K562 (cell line): ENCODE data around the gene SNPH. TPM values are rescaled to one million over a fixed set of nuclear protein-coding genes. Genes with fewer than 3 reads are reported as not detected.

ENCODE experiments used
- ATAC-seq: fragments of 200-7000 bp; cut with Tn5 transposase; 3 replicates; pipeline ENCODE4 v1.9.1; 2020; ENCODE audit warnings: moderate library complexity
- BruUV-seq: library from RNA; stranded (reverse); fragments of 400-500 nt; replicated peaks from 2 replicates; lab custom pipeline; 2021; lab: Mats Ljungman, UMichigan
- CTCF ChIA-PET: fragments of 300-600 bp; formaldehyde crosslinking; extraction: SDS; loops from one replicate; lab custom pipeline; 2021; ENCODE audit warnings: low intra/inter-chr PET ratio; lab: Yijun Ruan, JAX
- POLR2A ChIA-PET: fragments of 300-600, 350-650 bp; sonication (Branson Sonifier 250); formaldehyde crosslinking; extraction: SDS; loops from one replicate; lab custom pipeline; 2021; ENCODE audit warnings: antibody characterized with exemption, inconsistent platforms; lab: Yijun Ruan, JAX
- DNase-seq, 4 experiments: peaks; one replicate each; pipeline versions ENCODE4 v3.0.0 to v3.0.0-alpha.2; 2011 to 2018; ENCODE audit warnings: low spot score in 3 of 4, mixed read lengths in 3 of 4; ENCODE audit errors: extremely low read depth in 1 of 4
- FAIRE-seq: peaks from 2 replicates; lab custom pipeline; 2011; peaks lifted over from hg19 to GRCh38; lab: Jason Lieb, UNC
- H2AFZ ChIP-seq: 2 replicates; pipeline ENCODE4 v1.6.0; 2011; ENCODE audit warnings: low read depth, low read length, control low read depth, inconsistent platforms
- H3K27ac ChIP-seq: fragments of 200-600 bp; 3 replicates; pipeline ENCODE4 v1.8.0; 2011; ENCODE audit warnings: low read depth, mild to moderate bottlenecking, control low read depth, inconsistent platforms, low read length, moderate library complexity, mixed read lengths; ENCODE audit errors: extremely low read depth
- H3K27me3 ChIP-seq, 2 experiments: fragments of 300-600 bp in 1 of 2; 2 replicates in 1 of 2; 3 replicates in 1 of 2; pipeline versions ENCODE4 v1.6.0 to v1.8.0; 2011; ENCODE audit warnings: inconsistent platforms in 2 of 2, low read length in 2 of 2, mild to moderate bottlenecking in 1 of 2, mixed read lengths in 1 of 2, moderate library complexity in 1 of 2; ENCODE audit not compliant: control insufficient read depth in 2 of 2, insufficient read depth in 2 of 2
- H3K36me3 ChIP-seq: fragments of 300-600 bp; 3 replicates; pipeline ENCODE4 v1.8.0; 2011; ENCODE audit warnings: mild to moderate bottlenecking, low read length, inconsistent platforms; ENCODE audit not compliant: control insufficient read depth, insufficient read depth
- H3K4me1 ChIP-seq, 2 experiments: fragments of 200-600 bp in 1 of 2; replicated peaks in 1 of 2; 2 replicates in 1 of 2; 3 replicates in 1 of 2; pipeline versions ENCODE4 v1.5.1 to v1.8.0; 2011; ENCODE audit warnings: inconsistent platforms in 2 of 2, low read length in 2 of 2, mild to moderate bottlenecking in 1 of 2, mixed read lengths in 1 of 2, moderate library complexity in 1 of 2; ENCODE audit not compliant: control insufficient read depth in 2 of 2, insufficient read depth in 2 of 2
- H3K4me2 ChIP-seq: 2 replicates; pipeline ENCODE4 v1.6.1; 2011; ENCODE audit warnings: low read length, control low read depth, inconsistent platforms, mixed read lengths; ENCODE audit not compliant: insufficient read depth
- H3K4me3 ChIP-seq: fragments of 200-600 bp; sonication (generic), shearing (Covaris generic); 2 replicates; pipeline ENCODE4 v1.5.1; 2016; ENCODE audit warnings: control low read depth, inconsistent platforms
- H3K79me2 ChIP-seq: fragments of 200-600 bp; 3 replicates; pipeline ENCODE4 v1.8.0; 2011; ENCODE audit warnings: low read length, inconsistent platforms; ENCODE audit not compliant: control insufficient read depth, insufficient read depth
- H3K9ac ChIP-seq, 2 experiments: 2 replicates each; pipeline versions ENCODE4 v1.6.0 to v1.6.1; 2011; ENCODE audit warnings: low read depth in 2 of 2, low read length in 2 of 2, control low read depth in 1 of 2, inconsistent platforms in 1 of 2, mild to moderate bottlenecking in 1 of 2, mixed read lengths in 1 of 2; ENCODE audit not compliant: insufficient read depth in 1 of 2
- H3K9me1 ChIP-seq: one replicate; pipeline ENCODE4 v1.6.0; 2011; ENCODE audit warnings: inconsistent platforms, mild to moderate bottlenecking, low read length, moderate library complexity; ENCODE audit not compliant: control insufficient read depth, insufficient read depth
- H3K9me3 ChIP-seq: replicated peaks from 2 replicates; pipeline ENCODE4 v1.5.1; 2011; ENCODE audit warnings: low read depth, low read length, inconsistent platforms; ENCODE audit not compliant: control insufficient read depth, insufficient read depth
- H4K20me1 ChIP-seq: replicated peaks from 2 replicates; pipeline ENCODE4 v1.6.1; 2011; ENCODE audit warnings: low read length, inconsistent platforms, mixed read lengths; ENCODE audit not compliant: control insufficient read depth, insufficient read depth
- ADNP ChIP-seq: fragments of 200-800 bp; sonication (Bioruptor generic); IDR thresholded peaks from 2 replicates; pipeline ENCODE4 v1.6.1; 2016; ENCODE audit warnings: missing genetic modification characterization, missing compliant biosample characterization
- ATF7 ChIP-seq: fragments of 450-650 bp; IDR thresholded peaks from 2 replicates; pipeline ENCODE4 v1.7.1; 2014; ENCODE audit warnings: mild to moderate bottlenecking, moderate library complexity
- CBFA2T3 ChIP-seq: fragments of 450-650 bp; IDR thresholded peaks from 2 replicates; pipeline ENCODE4 v1.6.1; 2017
- SMAD2 ChIP-seq: fragments of 150-350 bp; IDR thresholded peaks from 2 replicates; pipeline ENCODE4 v1.6.1; 2014; ENCODE audit warnings: low read depth, mild to moderate bottlenecking, low read length
- WGBS: fragments of 100-300 bp; shearing (Covaris generic); methylation state at CpG from one replicate; pipeline ENCODE4 v1.1.6; 2016; ENCODE audit warnings: low coverage, mixed read lengths; ENCODE audit not compliant: insufficient coverage; ENCODE audit errors: missing lambda C conversion rate; 5-methylcytosine and 5-hydroxymethylcytosine counted together
- in situ Hi-C: fragments of 300-500 bp; cut with MboI; formaldehyde crosslinking; loops from 4 replicates; pipeline ENCODE4 v1.15.0; 2018; ENCODE audit warnings: inconsistent platforms, mixed read lengths
- intact Hi-C: fragments of 100-400 bp; cut with micrococcal nuclease; formaldehyde crosslinking; loops from 2 replicates; pipeline ENCODE4 v1.14.2; 2022
- polyA plus RNA-seq, 8 experiments: library from polyadenylated mRNA; depleted of rRNA in 4 of 8; stranded (reverse) in 5 of 8; unstranded in 3 of 8; fragments of >200 nt; fragmentation: Nextera tagmentation in 2 of 8; fragmentation: Illumina TruSeq in 1 of 8; extraction: Ambion mirVana in 2 of 8; extraction: Trizol in 1 of 8; gene quantifications; 2 replicates each; pipeline versions ENCODE4 v1.2.1 to v1.2.3, GENCODE V29; 2011 to 2014; ENCODE audit warnings: inconsistent platforms in 1 of 8, missing spikeins in 1 of 8
- total RNA-seq, 7 experiments: library from RNA; depleted of rRNA in 6 of 7; stranded (reverse); fragments of >200 nt in 6 of 7; fragmentation: Illumina TruSeq in 2 of 7; extraction: Trizol in 2 of 7; gene quantifications; 2 replicates each; pipeline versions ENCODE4 v1.2.1 to v1.2.3, GENCODE V29; 2011 to 2021; ENCODE audit warnings: low replicate concordance in 1 of 7
- TF ChIP-seq, protein P1 (sequence below): fragments of 150-350 bp; conservative IDR thresholded peaks from 2 replicates; pipeline ENCODE4 v1.6.1; 2014; ENCODE audit warnings: low read length
- TF ChIP-seq, protein P2 (sequence below): fragments of 250-450 bp; sonication (Bioruptor Pico); IDR thresholded peaks from 2 replicates; pipeline ENCODE4 v1.4.0; 2020; ENCODE audit warnings: mild to moderate bottlenecking, moderate library complexity, borderline replicate concordance

Gene SNPH
- total and polyA plus RNA-seq, 9 of the 15 experiments (the other 6 are each of a cell fraction or from before 2014, with no cell fraction given) = 0.03 to 4.2 (median 1.4) TPM

DNA sequence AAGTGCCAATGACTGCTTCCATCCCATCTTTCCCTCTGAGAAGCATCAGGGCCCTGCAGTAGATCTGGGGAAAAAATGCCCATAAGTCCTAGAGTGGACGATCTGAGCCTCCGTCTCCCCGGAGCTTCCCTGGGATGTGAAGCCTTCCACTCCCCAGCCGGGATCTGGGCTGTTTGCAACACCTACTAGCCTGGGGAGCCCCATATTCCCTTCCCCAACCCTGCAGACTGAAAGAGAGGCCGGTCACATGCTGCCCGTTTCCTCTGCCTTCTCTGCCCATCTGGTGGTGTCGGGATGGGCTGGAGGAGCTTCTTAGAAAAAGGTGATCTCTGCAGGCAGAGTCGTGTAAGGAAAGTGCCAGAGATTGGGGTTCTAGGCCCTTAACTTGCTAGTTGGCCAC is 1.1 kb downstream of the SNPH start:
- peaks cover 9% of the 10 kb centered on the region; the same call in 1 of the 2 replicates for H3K9me3 ChIP-seq
- H3K4me3 ChIP-seq = peak overlapping the region; percentile 55; the same call in 1 of the 2 replicates
- FAIRE-seq = no peak
- no peak for ATAC-seq
- H3K9ac ChIP-seq = peak overlapping the region in 1 of 2 experiments; percentile 33; a peak in 1 of 4 replicates
- BruUV-seq = no TSS peak
- H4K20me1 ChIP-seq = no peaks in the 10 kb centered on the region
- H3K4me2 ChIP-seq = peak overlapping the region; percentile 64
- H3K9me1 ChIP-seq = no peaks in the 10 kb centered on the region
- ChIA-PET POLR2A (interaction anchor here (2.5 kb wide), 1 partner anchor 13 kb away, joined by 8 read pairs; no protein-coding TSS in a partner anchor), CTCF (no interaction called here)
- H3K27ac ChIP-seq = no peak overlapping the region
- in situ Hi-C loops = no loop called here
- intact Hi-C loops = no loop called here
- no peaks in the 10 kb centered on the region; the same call in 2 of the 3 replicates for H3K79me2 ChIP-seq
- H3K36me3 ChIP-seq = no peaks in the 10 kb centered on the region; the same call in 2 of the 3 replicates
- DNase-seq = no peak
- H2AFZ ChIP-seq = no peak overlapping the region
- H3K27me3 ChIP-seq = no peaks in the 10 kb centered on the region
- peaks cover 12 to 46% of the 10 kb centered on the region in 2 experiments for H3K4me1 ChIP-seq
- 77% methylated on average over 6 of the region's 8 CpGs for WGBS
- TF ChIP-seq ATF7 = no peak
- TF ChIP-seq, protein P1, sequence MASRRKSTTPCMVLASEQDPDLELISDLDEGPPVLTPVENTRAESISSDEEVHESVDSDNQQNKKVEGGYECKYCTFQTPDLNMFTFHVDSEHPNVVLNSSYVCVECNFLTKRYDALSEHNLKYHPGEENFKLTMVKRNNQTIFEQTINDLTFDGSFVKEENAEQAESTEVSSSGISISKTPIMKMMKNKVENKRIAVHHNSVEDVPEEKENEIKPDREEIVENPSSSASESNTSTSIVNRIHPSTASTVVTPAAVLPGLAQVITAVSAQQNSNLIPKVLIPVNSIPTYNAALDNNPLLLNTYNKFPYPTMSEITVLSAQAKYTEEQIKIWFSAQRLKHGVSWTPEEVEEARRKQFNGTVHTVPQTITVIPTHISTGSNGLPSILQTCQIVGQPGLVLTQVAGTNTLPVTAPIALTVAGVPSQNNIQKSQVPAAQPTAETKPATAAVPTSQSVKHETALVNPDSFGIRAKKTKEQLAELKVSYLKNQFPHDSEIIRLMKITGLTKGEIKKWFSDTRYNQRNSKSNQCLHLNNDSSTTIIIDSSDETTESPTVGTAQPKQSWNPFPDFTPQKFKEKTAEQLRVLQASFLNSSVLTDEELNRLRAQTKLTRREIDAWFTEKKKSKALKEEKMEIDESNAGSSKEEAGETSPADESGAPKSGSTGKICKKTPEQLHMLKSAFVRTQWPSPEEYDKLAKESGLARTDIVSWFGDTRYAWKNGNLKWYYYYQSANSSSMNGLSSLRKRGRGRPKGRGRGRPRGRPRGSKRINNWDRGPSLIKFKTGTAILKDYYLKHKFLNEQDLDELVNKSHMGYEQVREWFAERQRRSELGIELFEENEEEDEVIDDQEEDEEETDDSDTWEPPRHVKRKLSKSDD = no peak
- no peak for TF ChIP-seq CBFA2T3
- no peak for TF ChIP-seq SMAD2
- TF ChIP-seq, protein P2, sequence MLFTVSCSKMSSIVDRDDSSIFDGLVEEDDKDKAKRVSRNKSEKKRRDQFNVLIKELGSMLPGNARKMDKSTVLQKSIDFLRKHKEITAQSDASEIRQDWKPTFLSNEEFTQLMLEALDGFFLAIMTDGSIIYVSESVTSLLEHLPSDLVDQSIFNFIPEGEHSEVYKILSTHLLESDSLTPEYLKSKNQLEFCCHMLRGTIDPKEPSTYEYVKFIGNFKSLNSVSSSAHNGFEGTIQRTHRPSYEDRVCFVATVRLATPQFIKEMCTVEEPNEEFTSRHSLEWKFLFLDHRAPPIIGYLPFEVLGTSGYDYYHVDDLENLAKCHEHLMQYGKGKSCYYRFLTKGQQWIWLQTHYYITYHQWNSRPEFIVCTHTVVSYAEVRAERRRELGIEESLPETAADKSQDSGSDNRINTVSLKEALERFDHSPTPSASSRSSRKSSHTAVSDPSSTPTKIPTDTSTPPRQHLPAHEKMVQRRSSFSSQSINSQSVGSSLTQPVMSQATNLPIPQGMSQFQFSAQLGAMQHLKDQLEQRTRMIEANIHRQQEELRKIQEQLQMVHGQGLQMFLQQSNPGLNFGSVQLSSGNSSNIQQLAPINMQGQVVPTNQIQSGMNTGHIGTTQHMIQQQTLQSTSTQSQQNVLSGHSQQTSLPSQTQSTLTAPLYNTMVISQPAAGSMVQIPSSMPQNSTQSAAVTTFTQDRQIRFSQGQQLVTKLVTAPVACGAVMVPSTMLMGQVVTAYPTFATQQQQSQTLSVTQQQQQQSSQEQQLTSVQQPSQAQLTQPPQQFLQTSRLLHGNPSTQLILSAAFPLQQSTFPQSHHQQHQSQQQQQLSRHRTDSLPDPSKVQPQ (CRISPR knock-in tag) = no peak
- TF ChIP-seq ADNP = no peak
- TF ChIP-seq, all 486 proteins: peak for 0
